Muscle of leg (tissue), 11 donors: Measurements from ENCODE around the gene HEYL. TPM values are rescaled to one million over a fixed set of nuclear protein-coding genes. Genes with fewer than 3 reads are reported as not detected.
A peak's percentile ranks its signal among the peaks of the same experiment; 100 is the strongest.

Experiments used
- DNase-seq: peaks from one replicate; pipeline ENCODE4 v3.0.0; 2013
- H3K27ac ChIP-seq: one replicate; pipeline ENCODE4 v1.5.1; 2013; ENCODE audit warnings: mild to moderate bottlenecking, low read length, control low read depth
- H3K27me3 ChIP-seq: one replicate; pipeline ENCODE4 v1.6.1; 2013; ENCODE audit warnings: low read length; ENCODE audit not compliant: control insufficient read depth, insufficient read depth
- H3K36me3 ChIP-seq: one replicate; pipeline ENCODE4 v1.6.1; 2013; ENCODE audit warnings: low read length; ENCODE audit not compliant: control insufficient read depth, insufficient read depth
- H3K4me1 ChIP-seq: one replicate; pipeline ENCODE4 v1.6.1; 2013; ENCODE audit warnings: low read length; ENCODE audit not compliant: control insufficient read depth, insufficient read depth
- H3K4me3 ChIP-seq: one replicate; pipeline ENCODE4 v1.5.1; 2013; ENCODE audit warnings: low read length, control low read depth
- H3K9me3 ChIP-seq: replicated peaks from 2 replicates; pipeline ENCODE4 v1.6.1; 2013; ENCODE audit warnings: low read depth, low read length; ENCODE audit not compliant: control insufficient read depth
- WGBS: methylation state at CpG from one replicate; pipeline ENCODE4 v1.1.5; 2013; ENCODE audit warnings: missing lambda C conversion rate; ENCODE audit not compliant: insufficient coverage; 5-methylcytosine and 5-hydroxymethylcytosine counted together
- polyA plus RNA-seq, 8 donors: library from polyadenylated mRNA; unstranded; fragments of 120-200 nt; gene quantifications; one replicate each; pipeline versions ENCODE4 v1.2.1 to v1.2.3, GENCODE V29; 2013; ENCODE audit warnings: inconsistent platforms in 1 of 8, low replicate concordance in 1 of 8; ENCODE audit not compliant: insufficient read length in 8 of 8, insufficient read depth in 1 of 8
- total RNA-seq: library from RNA; stranded (reverse); fragments of 120-200 nt; gene quantifications from one replicate; pipeline ENCODE4 v1.2.4, GENCODE V29; 2013

Gene HEYL
- total and polyA plus RNA-seq, 9 donors = 19.5 to 73.0 (median 59.3) TPM

GRCh38 chr1:39671433-39671792 lies 32.0 kb upstream of the HEYL start:
- DNase-seq = peak; percentile 75
- H3K27ac ChIP-seq = peak overlapping the region; percentile 79

GRCh38 chr1:39670689-39671088 lies 31.2 kb upstream of the HEYL start:
- Histone ChIP-seq H3K4me3 (peak overlapping the region; percentile 57), H3K27me3 (peaks cover 42% of the 10 kb centered on the region), H3K9me3 (no peaks in the 10 kb centered on the region), H3K36me3 (no peaks in the 10 kb centered on the region), H3K4me1 (peaks cover 29% of the 10 kb centered on the region), H3K27ac (peak overlapping the region; percentile 79)
- DNase-seq = peak; percentile 32
- 13% methylated on average over 1 of the region's 1 CpG for WGBS

More at GRCh38 chr1:39671433-39671792, 32.0 kb upstream of the HEYL start:
- Histone ChIP-seq H3K9me3 (no peaks in the 10 kb centered on the region), H3K4me3 (peak overlapping the region; percentile 57), H3K4me1 (peaks cover 29% of the 10 kb centered on the region), H3K36me3 (no peaks in the 10 kb centered on the region), H3K27me3 (peaks cover 39% of the 10 kb centered on the region)
- 2% methylated on average over 22 of the region's 26 CpGs for WGBS

- no peak for DNase-seq
- peaks cover 42% of the 10 kb centered on the region for H3K27me3 ChIP-seq
- no peaks in the 10 kb centered on the region for H3K9me3 ChIP-seq
- H3K4me3 ChIP-seq = no peak overlapping the region
- peaks cover 29% of the 10 kb centered on the region for H3K4me1 ChIP-seq
- 75% methylated on average over 2 of the region's 3 CpGs for WGBS
- H3K36me3 ChIP-seq = peaks cover 2% of the 10 kb centered on the region
- peak overlapping the region; percentile 21 for H3K27ac ChIP-seq
These were observed 29.5 kb upstream of the HEYL start for GRCh38 chr1:39668894-39669293.

GRCh38 chr1:39668111-39668510 lies 28.7 kb upstream of the HEYL start:
- Histone ChIP-seq H3K36me3 (peaks cover 4% of the 10 kb centered on the region), H3K27ac (peak overlapping the region; percentile 42), H3K4me3 (no peak overlapping the region), H3K9me3 (no peaks in the 10 kb centered on the region), H3K27me3 (peaks cover 38% of the 10 kb centered on the region), H3K4me1 (peaks cover 29% of the 10 kb centered on the region)
- no peak for DNase-seq
- 59% methylated on average over 2 of the region's 3 CpGs for WGBS

GRCh38 chr1:39666772-39667171 lies 27.3 kb upstream of the HEYL start:
- Histone ChIP-seq H3K27ac (no peak overlapping the region), H3K4me3 (no peak overlapping the region), H3K4me1 (peaks cover 22% of the 10 kb centered on the region), H3K36me3 (peaks cover 6% of the 10 kb centered on the region), H3K9me3 (no peaks in the 10 kb centered on the region), H3K27me3 (peaks cover 29% of the 10 kb centered on the region)
- WGBS = 90% methylated on average over 2 of the region's 3 CpGs
- DNase-seq = no peak

GRCh38 chr1:39663559-39663958 lies 24.1 kb upstream of the HEYL start:
- no peak for DNase-seq
- H3K4me3 ChIP-seq = no peak overlapping the region
- H3K4me1 ChIP-seq = no peaks in the 10 kb centered on the region
- H3K27ac ChIP-seq = no peak overlapping the region
- no peaks in the 10 kb centered on the region for H3K9me3 ChIP-seq
- 44% methylated on average over 1 of the region's 8 CpGs for WGBS
- peaks cover 14% of the 10 kb centered on the region for H3K27me3 ChIP-seq
- H3K36me3 ChIP-seq = peaks cover 9% of the 10 kb centered on the region

GRCh38 chr1:39662861-39663260 lies 23.4 kb upstream of the HEYL start:
- H3K27me3 ChIP-seq = peaks cover 10% of the 10 kb centered on the region

GRCh38 chr1:39659538-39659937 lies 20.1 kb upstream of the HEYL start:
- peaks cover 7% of the 10 kb centered on the region for H3K36me3 ChIP-seq
- WGBS = 83% methylated on average over 2 of the region's 5 CpGs
- no peak for DNase-seq
- H3K4me3 ChIP-seq = no peak overlapping the region
- H3K27ac ChIP-seq = no peak overlapping the region
- H3K4me1 ChIP-seq = peaks cover 3% of the 10 kb centered on the region
- H3K9me3 ChIP-seq = no peaks in the 10 kb centered on the region
- peaks cover 9% of the 10 kb centered on the region for H3K27me3 ChIP-seq

More at GRCh38 chr1:39662861-39663260, 23.4 kb upstream of the HEYL start:
- H3K9me3 ChIP-seq = no peaks in the 10 kb centered on the region
- H3K27ac ChIP-seq = no peak overlapping the region
- peaks cover 9% of the 10 kb centered on the region for H3K36me3 ChIP-seq
- peaks cover 1% of the 10 kb centered on the region for H3K4me1 ChIP-seq
- WGBS = no CpG with 5 or more reads among the region's 1 CpG
- no peak overlapping the region for H3K4me3 ChIP-seq
- no peak for DNase-seq

- no peak for DNase-seq
- H3K36me3 ChIP-seq = peaks cover 7% of the 10 kb centered on the region
- no peak overlapping the region for H3K4me3 ChIP-seq
- no peak overlapping the region for H3K27ac ChIP-seq
- H3K9me3 ChIP-seq = no peaks in the 10 kb centered on the region
- peaks cover 11% of the 10 kb centered on the region for H3K27me3 ChIP-seq
- H3K4me1 ChIP-seq = peaks cover 7% of the 10 kb centered on the region
- WGBS = 91% methylated on average over 12 of the region's 12 CpGs
These were observed 19.7 kb upstream of the HEYL start for GRCh38 chr1:39659110-39659509.

- peaks cover 4% of the 10 kb centered on the region for H3K36me3 ChIP-seq
- H3K9me3 ChIP-seq = no peaks in the 10 kb centered on the region
- WGBS = 11% methylated on average over 4 of the region's 6 CpGs
- H3K27ac ChIP-seq = no peak overlapping the region
- peaks cover 13% of the 10 kb centered on the region for H3K4me1 ChIP-seq
- peak; percentile 63 for DNase-seq
- no peak overlapping the region for H3K4me3 ChIP-seq
- peaks cover 11% of the 10 kb centered on the region for H3K27me3 ChIP-seq
These were observed 18.6 kb upstream of the HEYL start for GRCh38 chr1:39657923-39658485.

GRCh38 chr1:39657402-39657801 lies 18.0 kb upstream of the HEYL start:
- Histone ChIP-seq H3K36me3 (peaks cover 3% of the 10 kb centered on the region), H3K27me3 (peaks cover 11% of the 10 kb centered on the region), H3K4me3 (no peak overlapping the region), H3K27ac (no peak overlapping the region), H3K4me1 (peaks cover 18% of the 10 kb centered on the region), H3K9me3 (no peaks in the 10 kb centered on the region)
- WGBS = 72% methylated on average over 2 of the region's 3 CpGs
- no peak for DNase-seq
